NB4 (cell line): ENCODE measurements around the gene NGB.

Source experiments
- DNase-seq: peaks from one replicate; pipeline ENCODE4 v3.0.0; 2010; ENCODE audit warnings: low read depth
- H3K4me3 ChIP-seq: one replicate; pipeline ENCODE4 v1.5.1; 2011; ENCODE audit warnings: mild to moderate bottlenecking, low read depth, low read length, moderate library complexity
- CTCF ChIP-seq: IDR thresholded peaks from one replicate; pipeline ENCODE4 v1.5.1; 2012; ENCODE audit warnings: low read depth, low read length
- MAX ChIP-seq: IDR thresholded peaks from 2 replicates; pipeline ENCODE4 v1.6.1; 2011; ENCODE audit warnings: low read depth, low read length
- MYC ChIP-seq: IDR thresholded peaks from 2 replicates; pipeline ENCODE4 v1.6.1; 2011; ENCODE audit warnings: low read depth, low read length
- POLR2A ChIP-seq: IDR thresholded peaks from 2 replicates; pipeline ENCODE4 v1.6.1; 2011; ENCODE audit warnings: mild to moderate bottlenecking; ENCODE audit not compliant: insufficient read length; ENCODE audit errors: extremely low read depth

Gene NGB

GRCh38 chr14:77259025-77259715, 11.8 kb downstream of the NGB start:
- TF ChIP-seq POLR2A = no peak
- no peak for DNase-seq
- H3K4me3 ChIP-seq = no peak overlapping the region

GRCh38 chr14:77258566-77258965, 12.4 kb downstream of the NGB start:
- no peak for DNase-seq
- TF ChIP-seq CTCF (no peak), MAX (no peak), MYC (no peak), POLR2A (no peak)
- no peak overlapping the region for H3K4me3 ChIP-seq

GRCh38 chr14:77257700-77258099, 13.3 kb downstream of the NGB start:
- H3K4me3 ChIP-seq = no peak overlapping the region
- no peak for DNase-seq
- TF ChIP-seq MAX (no peak), CTCF (no peak), MYC (no peak), POLR2A (no peak)

- TF ChIP-seq MYC (no peak), POLR2A (no peak), CTCF (no peak), MAX (no peak)
- no peak overlapping the region for H3K4me3 ChIP-seq
- DNase-seq = no peak
Measured at GRCh38 chr14:77256694-77257093, 14.3 kb downstream of the NGB start.

- no peak overlapping the region for H3K4me3 ChIP-seq
- no peak for DNase-seq
Measured at GRCh38 chr14:77253333-77254190, 17.4 kb downstream of the NGB start.

More at GRCh38 chr14:77253333-77254190, 17.4 kb downstream of the NGB start:
- TF ChIP-seq MYC (no peak), CTCF (no peak), MAX (no peak), POLR2A (no peak)
